Tibial artery (tissue), 4 donors: Measurements from ENCODE around the gene RAD23A.

Source experiments
- DNase-seq, 2 donors: peaks; one replicate each; pipeline ENCODE4 v3.0.0-alpha.2; 2019
- H3K27ac ChIP-seq, 2 donors: fragments of 200-600 bp; sonication (generic) in 1 of 2; 1 replicate in 1 of 2; 2 replicates in 1 of 2; pipeline ENCODE4 v1.5.1; 2018 to 2019; ENCODE audit warnings: mild to moderate bottlenecking in 1 of 2
- H3K27me3 ChIP-seq, 2 donors: fragments of 200-600 bp; sonication (generic) in 1 of 2; one replicate each; pipeline versions ENCODE4 v1.5.1 to v1.6.0; 2016 to 2019
- H3K36me3 ChIP-seq, 3 donors: fragments of 200-600 bp; sonication (generic) in 2 of 3; one replicate each; pipeline ENCODE4 v1.5.1; 2016 to 2019; ENCODE audit warnings: mild to moderate bottlenecking in 2 of 3
- H3K4me1 ChIP-seq, 4 donors: fragments of 200-600 bp; sonication (generic) in 2 of 4; 1 replicate in 3 of 4; 2 replicates in 1 of 4; pipeline ENCODE4 v1.5.1; 2016 to 2019
- H3K4me3 ChIP-seq, 2 donors: fragments of 200-600 bp; sonication (generic) in 1 of 2; 1 replicate in 1 of 2; 2 replicates in 1 of 2; pipeline ENCODE4 v1.5.1; 2018 to 2019; ENCODE audit warnings: mild to moderate bottlenecking in 2 of 2
- H3K9me3 ChIP-seq, 3 donors: fragments of 200-600 bp; sonication (generic) in 1 of 3; one replicate each; pipeline ENCODE4 v1.5.1; 2016 to 2019
- intact Hi-C: fragments of 100-400 bp; cut with DNase I; formaldehyde crosslinking; loops from one replicate; pipeline ENCODE4 v1.15.0; 2023; ENCODE audit warnings: low total_unique reads
- TF ChIP-seq, protein P1 (sequence below), 2 experiments: fragments of 200-600 bp in 1 of 2; fragments of 450-650 bp in 1 of 2; IDR thresholded peaks; one replicate each; pipeline ENCODE4 v1.5.1; 2017 to 2019; ENCODE audit warnings: antibody characterized with exemption in 2 of 2, mild to moderate bottlenecking in 1 of 2, moderate library complexity in 1 of 2

Gene RAD23A

DNA sequence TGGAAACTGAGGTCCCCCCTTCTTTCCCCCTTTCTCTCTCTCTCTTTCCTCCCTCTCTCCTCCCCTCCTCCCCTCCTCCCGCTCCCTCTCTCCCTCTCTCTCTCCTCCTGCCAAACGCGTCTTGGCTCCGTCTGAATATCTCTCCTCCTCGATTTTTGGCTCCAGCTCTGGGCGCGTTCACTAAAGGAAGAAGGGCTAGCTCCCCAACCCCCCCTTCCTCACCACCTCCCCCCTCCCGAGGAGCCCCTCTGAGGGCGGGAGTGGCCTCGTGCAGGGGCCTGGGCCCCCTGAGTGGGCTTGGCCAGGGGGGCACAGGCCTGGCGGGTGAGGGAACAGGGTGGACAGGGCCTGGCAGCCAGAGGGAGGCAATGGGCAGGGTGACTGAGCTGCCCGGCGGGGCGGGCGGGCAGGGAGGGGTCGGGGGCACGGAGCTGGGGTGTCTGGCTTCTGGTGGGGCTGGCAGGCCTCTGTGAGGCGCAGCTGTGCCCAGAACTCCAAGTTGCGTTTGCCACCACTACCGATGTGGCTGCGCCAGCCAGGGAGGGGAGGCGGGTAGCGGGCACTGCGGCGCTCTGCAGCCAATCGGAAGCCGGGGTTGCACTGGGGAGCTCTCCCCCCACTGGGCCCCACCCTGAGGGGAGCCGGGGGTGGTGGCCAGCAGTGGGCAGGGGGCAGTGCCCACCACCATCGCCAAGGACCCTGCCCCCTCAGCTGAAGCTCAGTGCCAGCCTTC is 56.7 kb downstream of the RAD23A start:
- peak; percentile 87 to 95 for DNase-seq
- peak overlapping the region; percentile 51 to 56 for H3K4me3 ChIP-seq
- H3K27me3 ChIP-seq: no peaks in the 10 kb centered on the region
- TF ChIP-seq, protein P1, sequence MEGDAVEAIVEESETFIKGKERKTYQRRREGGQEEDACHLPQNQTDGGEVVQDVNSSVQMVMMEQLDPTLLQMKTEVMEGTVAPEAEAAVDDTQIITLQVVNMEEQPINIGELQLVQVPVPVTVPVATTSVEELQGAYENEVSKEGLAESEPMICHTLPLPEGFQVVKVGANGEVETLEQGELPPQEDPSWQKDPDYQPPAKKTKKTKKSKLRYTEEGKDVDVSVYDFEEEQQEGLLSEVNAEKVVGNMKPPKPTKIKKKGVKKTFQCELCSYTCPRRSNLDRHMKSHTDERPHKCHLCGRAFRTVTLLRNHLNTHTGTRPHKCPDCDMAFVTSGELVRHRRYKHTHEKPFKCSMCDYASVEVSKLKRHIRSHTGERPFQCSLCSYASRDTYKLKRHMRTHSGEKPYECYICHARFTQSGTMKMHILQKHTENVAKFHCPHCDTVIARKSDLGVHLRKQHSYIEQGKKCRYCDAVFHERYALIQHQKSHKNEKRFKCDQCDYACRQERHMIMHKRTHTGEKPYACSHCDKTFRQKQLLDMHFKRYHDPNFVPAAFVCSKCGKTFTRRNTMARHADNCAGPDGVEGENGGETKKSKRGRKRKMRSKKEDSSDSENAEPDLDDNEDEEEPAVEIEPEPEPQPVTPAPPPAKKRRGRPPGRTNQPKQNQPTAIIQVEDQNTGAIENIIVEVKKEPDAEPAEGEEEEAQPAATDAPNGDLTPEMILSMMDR (IDR thresholded peaks at IDR 0.05): peak in 1 of 2 experiments; percentile 34
- no peaks in the 10 kb centered on the region for H3K9me3 ChIP-seq
- intact Hi-C loops: no loop called here
- peaks cover 0 to 97% (median 88%) of the 10 kb centered on the region in 4 donors for H3K4me1 ChIP-seq
- peaks cover 0 to 12% (median 0%) of the 10 kb centered on the region in 3 donors for H3K36me3 ChIP-seq
- H3K27ac ChIP-seq: peak overlapping the region; percentile 88 to 99

DNA sequence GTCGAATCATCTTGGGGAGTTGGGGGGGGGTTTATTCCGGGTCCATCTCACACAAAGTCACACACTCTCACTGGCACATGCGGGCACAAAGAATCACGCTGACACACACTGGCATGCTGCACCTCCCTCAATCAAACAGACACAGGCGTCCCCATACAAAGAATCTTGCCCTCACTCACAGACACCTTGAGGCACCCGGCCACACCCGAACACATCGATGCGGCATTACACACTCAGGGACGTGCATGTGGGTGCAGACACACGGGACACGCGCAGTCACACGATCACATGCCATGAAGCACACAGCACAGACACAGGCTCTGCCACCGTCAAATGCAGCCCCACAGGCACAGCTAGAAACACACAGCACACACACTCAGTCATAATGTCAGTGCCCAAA is 57.4 kb downstream of the RAD23A start:
- Histone ChIP-seq H3K4me3 (peak overlapping the region; percentile 51 to 56), H3K36me3 (peaks cover 0 to 12% (median 0%) of the 10 kb centered on the region in 3 donors), H3K27me3 (no peaks in the 10 kb centered on the region), H3K9me3 (no peaks in the 10 kb centered on the region), H3K27ac (peak overlapping the region; percentile 88 to 99), H3K4me1 (peaks cover 0 to 97% (median 88%) of the 10 kb centered on the region in 4 donors)
- no peak for DNase-seq
- TF ChIP-seq, protein P1 (IDR thresholded peaks at IDR 0.05): no peak
- intact Hi-C loops: no loop called here
